ENCODE measurements around the gene PABPC1L. TPM values are rescaled to one million over a fixed set of nuclear protein-coding genes. Genes with fewer than 3 reads are reported as not detected.

The PABPC1L gene
- total RNA-seq, 4 donors from 2014 or later = 5.1 to 17.1 (median 10.3) TPM

DNA sequence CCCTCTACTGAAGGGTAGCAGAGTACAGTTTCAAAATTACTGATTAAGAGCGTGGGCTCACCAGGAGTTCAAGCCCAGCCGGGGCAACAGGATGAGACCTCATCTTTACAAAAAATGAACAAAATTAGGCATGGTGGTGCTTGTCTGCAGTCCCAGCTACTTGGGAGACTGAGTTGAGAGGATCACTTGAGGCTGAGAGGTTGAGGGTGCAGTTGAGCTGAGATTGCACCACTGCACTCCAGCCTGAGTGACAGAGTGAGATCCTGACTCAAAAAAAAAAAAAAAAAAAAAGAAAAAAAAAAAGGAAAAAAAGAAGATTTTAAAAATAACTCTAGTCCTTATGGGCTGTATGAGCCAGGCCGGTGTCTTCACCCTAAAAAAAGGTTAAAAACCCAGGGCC lies 18.7 kb downstream of the PABPC1L start:
- no peak for ATAC-seq (ENCODE audit: low FRiP score)
- TF ChIP-seq, protein P1, sequence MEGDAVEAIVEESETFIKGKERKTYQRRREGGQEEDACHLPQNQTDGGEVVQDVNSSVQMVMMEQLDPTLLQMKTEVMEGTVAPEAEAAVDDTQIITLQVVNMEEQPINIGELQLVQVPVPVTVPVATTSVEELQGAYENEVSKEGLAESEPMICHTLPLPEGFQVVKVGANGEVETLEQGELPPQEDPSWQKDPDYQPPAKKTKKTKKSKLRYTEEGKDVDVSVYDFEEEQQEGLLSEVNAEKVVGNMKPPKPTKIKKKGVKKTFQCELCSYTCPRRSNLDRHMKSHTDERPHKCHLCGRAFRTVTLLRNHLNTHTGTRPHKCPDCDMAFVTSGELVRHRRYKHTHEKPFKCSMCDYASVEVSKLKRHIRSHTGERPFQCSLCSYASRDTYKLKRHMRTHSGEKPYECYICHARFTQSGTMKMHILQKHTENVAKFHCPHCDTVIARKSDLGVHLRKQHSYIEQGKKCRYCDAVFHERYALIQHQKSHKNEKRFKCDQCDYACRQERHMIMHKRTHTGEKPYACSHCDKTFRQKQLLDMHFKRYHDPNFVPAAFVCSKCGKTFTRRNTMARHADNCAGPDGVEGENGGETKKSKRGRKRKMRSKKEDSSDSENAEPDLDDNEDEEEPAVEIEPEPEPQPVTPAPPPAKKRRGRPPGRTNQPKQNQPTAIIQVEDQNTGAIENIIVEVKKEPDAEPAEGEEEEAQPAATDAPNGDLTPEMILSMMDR (IDR thresholded peaks at IDR 0.05) = no peak
- no peak for DNase-seq (ENCODE audit: low spot score)

DNA sequence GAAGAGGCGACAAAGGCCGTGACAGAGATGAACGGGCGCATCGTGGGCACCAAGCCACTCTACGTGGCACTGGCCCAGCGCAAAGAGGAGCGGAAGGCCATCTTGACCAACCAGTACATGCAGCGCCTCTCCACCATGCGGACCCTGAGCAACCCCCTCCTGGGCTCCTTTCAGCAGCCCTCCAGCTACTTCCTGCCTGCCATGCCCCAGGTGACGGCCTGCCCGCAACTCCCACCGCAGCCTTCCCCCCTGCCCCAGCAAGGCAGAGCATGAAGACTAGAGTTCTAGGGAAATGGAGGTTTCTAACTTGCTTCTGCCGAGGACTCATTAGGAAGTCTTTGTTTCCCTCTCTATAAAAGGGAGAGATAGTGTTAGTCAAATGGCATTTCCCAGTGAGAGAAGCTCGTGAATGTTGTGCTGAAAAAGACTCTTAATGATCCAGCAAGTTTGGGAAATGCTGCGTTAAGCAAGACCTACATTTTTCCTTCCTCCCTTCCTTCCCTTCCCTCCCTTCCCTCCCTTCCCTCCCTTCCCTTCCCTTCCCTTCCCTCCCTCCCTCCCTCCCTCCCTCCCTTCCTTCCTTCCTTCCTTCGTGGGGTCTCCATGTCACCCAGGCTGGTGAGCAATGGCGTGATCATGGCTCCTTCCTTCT lies 20.8 kb downstream of the PABPC1L start:
- no peak for ATAC-seq (ENCODE audit: low FRiP score)
- DNase-seq (ENCODE audit: low spot score) = no peak

DNA sequence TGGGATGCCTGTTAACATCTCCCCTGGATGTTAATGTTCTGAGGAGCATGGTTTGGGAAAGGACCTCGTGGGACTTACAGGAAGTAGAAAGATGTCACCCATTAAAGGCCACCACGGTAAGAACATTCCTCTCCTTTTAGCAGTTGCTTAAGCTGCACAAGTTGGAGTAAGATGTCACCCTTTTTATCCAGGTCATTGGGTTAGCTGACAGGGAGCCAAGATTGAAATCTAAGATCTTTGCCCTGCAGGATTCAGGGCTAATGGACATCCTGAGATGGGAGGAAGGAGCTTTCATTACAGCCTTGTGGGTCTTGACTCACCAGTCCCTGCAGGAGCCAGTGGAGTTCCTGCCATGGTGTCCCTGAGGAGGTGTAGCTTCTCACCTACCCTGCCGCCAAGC lies 22.1 kb downstream of the PABPC1L start:
- DNase-seq (ENCODE audit: low spot score) = no peak
- TF ChIP-seq, protein P1 (IDR thresholded peaks at IDR 0.05) = no peak
- ATAC-seq (ENCODE audit: low FRiP score) = no peak

More for the DNA sequence above, 20.8 kb downstream of the PABPC1L start:
- TF ChIP-seq, protein P1 (IDR thresholded peaks at IDR 0.05) = no peak

DNA sequence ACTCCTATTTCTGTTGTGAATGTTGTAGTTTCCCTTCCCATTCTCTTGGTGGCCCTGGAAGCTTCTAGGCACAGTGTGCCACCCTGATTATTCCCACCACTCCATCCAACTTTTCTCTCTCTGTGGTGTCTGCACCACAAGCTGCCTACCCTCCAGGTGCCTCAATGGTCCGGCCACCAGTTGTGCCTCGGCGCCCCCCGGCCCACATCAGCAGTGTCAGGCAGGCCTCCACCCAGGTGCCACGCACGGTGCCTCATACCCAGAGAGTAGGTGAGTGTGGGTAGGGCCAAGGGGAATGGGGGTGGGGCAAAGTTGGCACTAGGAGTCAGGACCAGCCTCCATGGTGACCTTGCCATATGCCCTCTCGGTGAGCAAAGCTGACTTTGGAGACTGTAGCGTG lies 23.1 kb downstream of the PABPC1L start:
- no peak for ATAC-seq (ENCODE audit: low FRiP score)

DNA sequence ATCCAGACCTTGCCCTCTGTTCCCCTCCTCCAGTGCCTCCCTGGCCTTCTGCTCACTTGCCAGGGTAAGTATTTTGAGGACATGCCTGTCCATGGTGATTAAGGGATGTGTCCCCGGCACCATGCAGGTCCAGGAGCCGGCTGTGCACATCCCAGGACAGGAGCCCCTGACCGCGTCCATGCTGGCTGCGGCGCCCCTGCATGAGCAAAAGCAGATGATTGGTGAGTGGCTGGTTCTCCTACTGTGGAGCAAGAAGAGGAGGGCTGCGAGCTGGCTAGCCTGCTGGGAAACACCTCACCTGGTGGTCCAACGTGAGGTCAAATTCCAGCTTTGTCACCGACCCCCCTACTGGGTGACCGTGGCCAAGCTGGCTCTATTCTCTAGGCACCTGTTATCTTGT lies 26.6 kb downstream of the PABPC1L start:
- TF ChIP-seq, protein P1 (IDR thresholded peaks at IDR 0.05) = no peak
- DNase-seq (ENCODE audit: low spot score) = no peak
- ATAC-seq (ENCODE audit: low FRiP score) = no peak

More for the DNA sequence above, 23.1 kb downstream of the PABPC1L start:
- DNase-seq (ENCODE audit: low spot score) = no peak
- TF ChIP-seq, protein P1 (IDR thresholded peaks at IDR 0.05) = no peak

DNA sequence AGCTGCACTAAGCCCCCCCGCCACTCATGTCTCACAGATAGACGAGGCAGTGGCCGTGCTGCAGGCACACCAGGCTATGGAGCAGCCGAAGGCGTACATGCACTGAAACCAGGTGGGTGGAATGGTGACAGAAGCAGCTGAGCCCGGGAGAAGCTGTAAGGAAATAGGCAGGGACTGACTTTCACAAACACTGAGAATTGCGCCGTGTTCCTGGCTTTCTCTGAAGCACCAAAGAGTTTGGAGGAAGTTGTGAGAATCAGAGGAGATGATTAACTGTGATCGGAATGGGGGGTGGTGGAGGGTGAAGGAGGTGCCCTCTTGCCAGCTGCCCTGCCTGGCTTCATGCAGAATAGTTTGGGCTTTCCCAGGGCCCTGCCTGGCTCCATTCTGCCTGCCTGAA lies 28.8 kb downstream of the PABPC1L start:
- ATAC-seq (ENCODE audit: low FRiP score) (no peak), DNase-seq (ENCODE audit: low spot score) (no peak)
- TF ChIP-seq, protein P1 (IDR thresholded peaks at IDR 0.05) = no peak

DNA sequence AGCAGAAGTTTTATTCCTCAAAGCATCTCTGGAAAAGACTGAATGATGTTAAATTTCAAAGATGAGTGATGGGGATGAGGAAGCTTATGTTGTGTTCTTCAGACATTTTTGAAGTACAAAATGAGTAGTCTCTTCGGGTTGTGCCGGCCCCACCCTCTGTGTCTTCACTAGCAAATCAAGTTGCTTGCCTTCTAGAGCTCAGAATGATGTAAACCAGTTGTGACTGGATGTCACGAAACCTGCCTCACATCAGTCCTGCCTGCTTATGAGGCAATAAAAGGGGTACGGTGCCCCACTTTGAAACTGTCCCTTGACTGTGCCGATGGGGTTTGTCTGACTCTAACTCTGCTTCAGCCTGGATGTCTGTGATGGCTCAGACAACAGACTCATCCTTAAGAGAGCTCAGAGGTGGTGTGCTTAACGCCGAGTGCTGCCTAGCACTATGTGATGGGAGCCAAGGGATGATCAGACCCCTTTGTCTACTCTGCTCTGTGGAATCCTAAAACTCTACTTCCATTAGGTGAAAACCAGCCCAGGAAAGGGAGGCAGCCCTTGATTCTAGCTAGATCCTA lies 31.3 kb downstream of the PABPC1L start:
- no peak for DNase-seq (ENCODE audit: low spot score)
- ATAC-seq (ENCODE audit: low FRiP score) = no peak
- TF ChIP-seq, protein P1 (IDR thresholded peaks at IDR 0.05) = no peak
